HG03066 (cell line): ENCODE measurements around the gene COLEC12.
A peak's percentile ranks its signal among the peaks of the same experiment; 100 is the strongest.

Experiments used
- ATAC-seq: cut with Tn5 transposase; IDR thresholded peaks from one replicate; pipeline ENCODE4 v1.9.1; 2021; ENCODE audit warnings: low read depth; ENCODE audit not compliant: unreplicated experiment

COLEC12 gene

GRCh38 chr18:500632-501405 lies at the start of gene COLEC12:
Gene COLEC12, minus strand, starts transcription at chr18:500701. Its CDS starts 187 bp downstream, at chr18:500514.
- no peak for ATAC-seq

GRCh38 chr18:549967-550366 lies 49.5 kb upstream of the COLEC12 start:
- no peak for ATAC-seq

- no peak for ATAC-seq
Observed at GRCh38 chr18:543447-544078, 43.1 kb upstream of the COLEC12 start.

GRCh38 chr18:533995-534601 lies 33.6 kb upstream of the COLEC12 start:
- no peak for ATAC-seq

GRCh38 chr18:532632-533031 lies 32.1 kb upstream of the COLEC12 start:
- ATAC-seq = no peak

- no peak for ATAC-seq
Observed at GRCh38 chr18:532018-532417, 31.5 kb upstream of the COLEC12 start.

- no peak for ATAC-seq
Observed at GRCh38 chr18:527146-527545, 26.6 kb upstream of the COLEC12 start.

GRCh38 chr18:526681-527080 lies 26.2 kb upstream of the COLEC12 start:
- no peak for ATAC-seq

- ATAC-seq = no peak
Observed at GRCh38 chr18:525036-525797, 24.7 kb upstream of the COLEC12 start.

GRCh38 chr18:524466-524865 lies 24.0 kb upstream of the COLEC12 start:
- ATAC-seq = no peak

GRCh38 chr18:523561-523960 lies 23.1 kb upstream of the COLEC12 start:
- ATAC-seq = no peak

- ATAC-seq = peak; percentile 86
Observed at GRCh38 chr18:519019-519879, 18.7 kb upstream of the COLEC12 start.

GRCh38 chr18:518081-518480 lies 17.6 kb upstream of the COLEC12 start:
- no peak for ATAC-seq

GRCh38 chr18:515838-516237 lies 15.3 kb upstream of the COLEC12 start:
- ATAC-seq = no peak

GRCh38 chr18:515156-515815 lies 14.8 kb upstream of the COLEC12 start:
- no peak for ATAC-seq

- ATAC-seq = no peak
Observed at GRCh38 chr18:513826-514530, 13.5 kb upstream of the COLEC12 start.

- no peak for ATAC-seq
Observed at GRCh38 chr18:512957-513356, 12.5 kb upstream of the COLEC12 start.

- no peak for ATAC-seq
Observed at GRCh38 chr18:508835-509234, 8.3 kb upstream of the COLEC12 start.

- ATAC-seq = no peak
Observed at GRCh38 chr18:507636-508035, 7.1 kb upstream of the COLEC12 start.
